HG03521 (cell line): Measurements from ENCODE around the gene PUS3.

Experiments
- ATAC-seq: cut with Tn5 transposase; IDR thresholded peaks from one replicate; pipeline ENCODE4 v1.9.1; 2021; ENCODE audit warnings: mild to moderate bottlenecking, moderate library complexity; ENCODE audit not compliant: unreplicated experiment

Gene PUS3, protein sequence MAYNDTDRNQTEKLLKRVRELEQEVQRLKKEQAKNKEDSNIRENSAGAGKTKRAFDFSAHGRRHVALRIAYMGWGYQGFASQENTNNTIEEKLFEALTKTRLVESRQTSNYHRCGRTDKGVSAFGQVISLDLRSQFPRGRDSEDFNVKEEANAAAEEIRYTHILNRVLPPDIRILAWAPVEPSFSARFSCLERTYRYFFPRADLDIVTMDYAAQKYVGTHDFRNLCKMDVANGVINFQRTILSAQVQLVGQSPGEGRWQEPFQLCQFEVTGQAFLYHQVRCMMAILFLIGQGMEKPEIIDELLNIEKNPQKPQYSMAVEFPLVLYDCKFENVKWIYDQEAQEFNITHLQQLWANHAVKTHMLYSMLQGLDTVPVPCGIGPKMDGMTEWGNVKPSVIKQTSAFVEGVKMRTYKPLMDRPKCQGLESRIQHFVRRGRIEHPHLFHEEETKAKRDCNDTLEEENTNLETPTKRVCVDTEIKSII

DNA sequence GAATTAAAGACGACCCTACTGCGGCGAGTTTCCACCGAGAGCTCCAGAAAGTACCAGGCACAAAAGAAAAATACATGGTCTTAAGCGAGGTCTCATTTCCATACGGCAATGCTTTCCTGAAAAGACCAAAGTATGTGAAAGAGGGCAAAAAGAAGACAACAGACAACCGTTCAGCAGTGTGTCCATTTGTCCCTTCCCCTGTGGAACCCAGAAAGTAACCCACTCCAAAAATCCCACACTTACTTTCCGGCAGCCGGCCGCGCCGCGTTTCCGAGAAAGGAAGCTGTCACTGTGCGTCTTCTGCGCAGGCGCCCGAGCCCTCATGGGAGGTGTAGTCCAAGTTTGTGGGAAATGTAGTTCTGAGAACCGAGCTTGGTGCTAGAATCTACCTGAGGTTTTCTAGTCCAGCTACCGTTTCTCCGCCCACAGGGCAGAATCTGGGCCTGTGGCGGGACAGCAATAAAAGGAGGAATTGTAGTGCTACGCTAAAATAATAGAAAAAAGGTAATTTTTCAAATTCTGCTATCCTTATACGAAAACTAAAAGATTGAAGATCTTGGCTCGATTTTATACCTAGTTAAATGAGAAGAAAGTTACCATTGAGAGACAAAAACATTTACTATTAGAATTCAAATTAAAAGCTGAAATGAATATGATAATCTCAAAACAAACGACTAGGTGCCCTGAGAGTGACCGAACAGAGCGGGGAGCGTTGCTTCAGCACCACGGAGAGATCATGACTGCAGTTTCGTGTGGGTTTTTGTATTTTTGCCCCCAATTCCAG lies at the start of gene PUS3:
Gene PUS3, minus strand, starts transcription at position 280 of the 784 bp plus-strand sequence. CDS start 6,922 bp downstream, outside the sequence.
- ATAC-seq: peak; percentile 88

DNA sequence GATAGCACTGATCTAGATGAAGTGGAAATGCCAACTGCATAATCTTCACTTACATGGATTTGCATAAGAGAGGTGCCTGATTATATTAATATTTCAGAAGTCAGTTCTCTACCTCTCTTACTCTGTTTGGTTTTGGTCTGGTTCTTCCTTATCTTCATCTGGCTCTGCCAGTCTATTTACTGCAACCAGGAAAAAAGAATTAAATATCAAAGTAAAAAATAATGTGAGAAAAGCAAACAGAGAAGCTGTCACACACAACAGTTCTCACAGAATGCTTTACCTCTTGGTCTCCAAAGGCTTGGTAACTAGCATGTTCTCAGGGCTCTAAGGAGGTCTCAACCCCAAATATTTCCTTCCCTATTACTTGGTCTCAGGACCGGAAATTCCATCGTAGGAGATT lies 49.6 kb upstream of the PUS3 start:
- ATAC-seq: no peak

DNA sequence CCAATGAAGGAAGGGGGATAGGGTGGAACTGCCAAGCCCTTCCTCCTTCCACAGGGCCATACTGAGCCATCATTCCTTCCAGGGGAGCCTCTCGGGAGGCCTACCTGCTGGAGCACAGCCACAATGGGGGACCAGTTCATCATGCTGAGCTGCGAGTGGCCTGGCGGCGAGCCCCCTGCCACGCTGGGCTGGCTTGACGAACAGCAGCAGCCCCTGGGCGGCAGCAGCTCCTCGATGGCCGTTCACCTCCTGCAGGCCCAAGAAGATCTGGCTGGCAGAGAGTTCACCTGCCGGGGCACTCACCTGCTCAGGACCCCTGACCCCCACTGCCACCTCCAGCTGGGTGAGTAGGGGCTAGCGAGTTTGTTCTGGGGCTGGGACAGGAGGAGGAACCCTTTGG lies 48.7 kb upstream of the PUS3 start:
- ATAC-seq: no peak

DNA sequence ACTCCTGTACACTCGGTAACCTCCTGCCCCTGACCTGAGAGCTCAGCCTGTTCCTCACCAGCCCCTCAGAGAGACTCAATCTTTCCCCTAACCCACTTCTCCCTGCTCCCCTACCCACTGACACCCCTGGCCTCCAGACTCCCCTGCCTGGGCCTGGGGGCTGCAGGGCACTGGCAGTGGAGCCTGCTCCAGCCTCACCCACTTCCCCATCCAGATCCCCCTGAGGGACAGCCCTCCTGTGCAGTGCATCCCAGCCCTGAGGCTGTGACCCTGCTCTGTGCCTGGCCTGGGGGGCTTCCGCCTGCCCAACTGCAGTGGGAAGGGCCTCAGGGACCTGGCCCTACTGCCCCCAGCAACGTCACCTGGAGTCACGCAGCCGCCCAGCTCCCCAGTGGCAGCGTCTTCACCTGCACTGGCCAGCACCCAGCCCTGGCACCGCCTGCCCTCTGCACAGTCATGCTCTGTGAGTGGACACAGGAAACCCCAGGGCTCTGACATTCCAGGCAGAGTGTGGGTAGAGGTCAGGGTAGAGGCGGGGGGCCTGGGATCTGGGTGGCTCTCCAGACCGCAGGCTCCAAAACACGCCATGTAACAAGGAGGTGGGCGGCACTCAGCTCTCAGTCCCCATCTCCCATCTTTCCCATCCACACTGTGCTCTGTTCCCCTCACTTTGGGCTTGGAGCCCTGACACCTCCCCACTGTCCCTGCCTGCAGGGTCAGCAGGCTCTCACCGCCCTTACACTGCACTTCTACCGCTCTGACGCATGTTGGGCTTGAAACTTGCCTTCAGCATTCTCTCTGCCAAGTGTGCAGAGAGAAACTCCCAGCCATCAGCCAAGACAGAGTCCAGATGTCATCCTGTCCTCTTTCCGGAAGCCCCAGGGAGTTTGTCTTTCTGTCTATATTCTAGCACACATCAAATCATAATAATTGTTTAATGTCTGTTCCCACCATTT lies 48.0 kb upstream of the PUS3 start:
- no peak for ATAC-seq

DNA sequence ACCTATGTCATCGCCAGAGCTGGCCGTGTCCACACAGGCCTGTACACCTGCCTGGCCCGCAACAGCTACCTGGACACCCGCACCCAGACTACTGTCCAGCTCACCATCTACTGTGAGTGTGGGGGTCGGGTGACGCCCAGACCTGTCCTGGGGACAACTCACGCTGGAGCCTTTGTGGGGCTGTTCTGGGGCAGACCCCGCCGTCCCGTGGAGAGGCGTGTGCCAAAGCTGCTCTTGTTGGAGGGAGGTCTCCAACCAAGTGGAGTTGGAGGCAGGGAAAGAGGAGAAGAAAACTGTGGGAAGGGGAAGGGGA lies 47.1 kb upstream of the PUS3 start:
- ATAC-seq: no peak

DNA sequence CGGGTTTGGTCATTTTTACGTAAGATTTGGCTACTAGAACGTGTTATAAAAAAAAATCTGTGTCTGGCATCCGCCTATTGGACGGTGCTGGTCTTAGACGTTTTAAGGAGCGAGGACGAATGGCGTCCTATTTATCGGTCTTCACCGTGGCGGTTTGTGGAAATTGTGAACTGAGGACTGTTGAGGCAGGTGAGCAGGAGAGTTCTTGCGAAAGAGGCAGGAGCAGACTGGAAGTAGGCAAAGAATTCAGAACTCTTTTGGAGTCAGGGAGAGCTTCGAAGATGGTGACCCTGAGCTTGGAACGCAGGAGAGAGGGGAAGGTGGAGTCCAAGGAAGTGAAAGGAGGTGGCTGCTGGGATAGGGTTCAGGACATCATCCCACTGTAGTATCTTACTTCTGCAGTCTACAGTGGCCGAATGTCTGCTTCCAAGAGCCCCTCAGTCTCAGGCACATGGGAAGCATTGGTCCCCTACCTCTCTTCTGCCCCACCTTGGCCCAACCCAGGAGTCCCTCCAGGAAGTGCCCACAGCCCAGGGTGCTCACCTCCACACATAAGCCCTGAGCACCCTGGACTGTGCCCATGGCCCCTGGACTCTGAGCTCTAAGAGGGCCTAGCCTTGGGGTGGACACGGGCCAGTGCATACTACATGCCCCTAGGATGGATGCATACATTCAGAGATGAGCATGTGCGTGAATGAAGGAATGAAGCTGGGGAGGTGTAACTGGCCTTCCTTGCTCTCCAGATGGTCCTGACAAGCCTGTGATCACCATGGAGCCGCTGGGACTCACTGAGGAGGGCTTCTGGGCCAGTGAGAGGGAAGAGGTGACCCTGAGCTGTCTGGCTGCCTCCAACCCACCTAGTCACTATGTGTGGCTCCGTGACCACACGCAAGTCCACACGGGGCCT lies 46.5 kb upstream of the PUS3 start:
- no peak for ATAC-seq

DNA sequence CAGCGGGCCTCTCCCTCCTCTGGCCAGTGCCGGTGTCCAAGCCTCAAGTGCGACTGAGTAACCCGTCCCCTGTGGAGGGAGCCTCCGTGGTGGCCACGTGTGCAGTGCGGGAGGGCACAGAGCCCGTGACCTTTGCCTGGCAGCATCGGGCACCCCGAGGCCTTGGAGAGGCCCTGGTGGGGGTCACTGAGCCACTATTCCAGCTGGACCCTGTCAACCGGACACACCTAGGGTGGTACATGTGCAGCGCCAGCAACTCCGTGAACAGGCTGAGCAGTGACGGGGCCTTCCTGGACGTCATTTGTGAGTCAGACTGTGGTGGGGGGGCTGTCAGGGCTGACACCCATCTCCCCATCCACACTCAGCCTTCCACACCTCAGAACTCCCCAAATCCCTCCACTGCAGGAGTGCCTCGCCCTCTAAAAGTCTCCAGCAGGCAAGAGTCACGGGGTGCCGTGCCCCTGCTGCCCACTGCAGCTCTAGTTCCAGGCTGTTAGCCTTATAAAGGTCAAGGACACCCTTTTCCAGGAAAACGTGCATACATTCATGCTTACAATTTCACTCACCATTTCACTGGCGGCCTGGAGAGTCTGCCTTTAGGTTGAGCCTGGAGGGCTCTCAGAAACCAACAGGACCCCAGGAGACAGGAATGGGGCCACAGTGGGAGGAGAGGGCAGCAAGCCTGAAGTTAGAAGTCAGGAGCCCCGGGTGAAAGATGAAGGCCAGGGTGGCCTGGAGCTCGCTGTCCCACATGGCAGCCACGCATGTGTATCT lies 45.5 kb upstream of the PUS3 start:
- no peak for ATAC-seq

DNA sequence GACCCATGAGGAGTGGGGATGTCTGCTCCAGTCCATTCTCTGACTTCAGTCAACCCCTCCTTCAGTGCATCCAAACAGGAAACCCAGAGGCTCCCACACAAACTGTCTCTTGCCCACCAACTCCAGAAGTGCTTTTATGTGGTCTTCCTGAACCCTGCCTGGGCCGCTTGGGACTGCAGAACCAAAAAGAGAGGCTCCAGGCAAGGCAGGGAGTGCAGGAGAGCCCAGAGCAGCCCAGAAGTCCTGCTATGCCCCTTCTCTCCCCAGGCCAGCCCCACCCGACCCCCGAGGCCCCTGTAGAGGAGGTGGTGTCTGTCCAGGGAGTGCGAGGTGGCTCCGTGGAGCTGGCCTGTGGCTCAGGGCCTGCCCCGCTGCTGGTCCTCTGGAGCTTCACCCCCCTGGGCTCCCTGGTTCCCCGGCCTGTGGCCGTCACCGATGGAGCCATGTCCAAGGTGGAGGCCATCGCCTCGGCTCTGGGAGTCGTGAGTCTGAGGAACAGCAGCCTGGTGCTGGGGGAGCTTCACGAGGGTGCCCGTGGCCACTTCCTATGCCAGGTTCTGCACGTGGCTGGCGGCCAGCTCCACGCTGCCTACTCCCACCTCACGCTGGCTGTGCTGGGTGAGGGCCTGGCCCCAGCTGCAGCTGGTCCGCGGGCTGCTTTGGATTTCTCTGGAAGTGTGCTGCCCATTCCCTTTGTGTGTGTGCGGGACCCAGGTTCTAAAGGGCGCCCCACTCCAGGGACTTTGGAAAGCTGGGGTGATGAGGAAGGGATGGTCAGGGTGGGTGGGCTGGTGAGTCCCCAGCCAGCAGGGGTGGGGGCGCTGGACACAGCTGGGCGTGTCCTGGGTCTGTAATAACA lies 44.6 kb upstream of the PUS3 start:
- ATAC-seq: no peak

DNA sequence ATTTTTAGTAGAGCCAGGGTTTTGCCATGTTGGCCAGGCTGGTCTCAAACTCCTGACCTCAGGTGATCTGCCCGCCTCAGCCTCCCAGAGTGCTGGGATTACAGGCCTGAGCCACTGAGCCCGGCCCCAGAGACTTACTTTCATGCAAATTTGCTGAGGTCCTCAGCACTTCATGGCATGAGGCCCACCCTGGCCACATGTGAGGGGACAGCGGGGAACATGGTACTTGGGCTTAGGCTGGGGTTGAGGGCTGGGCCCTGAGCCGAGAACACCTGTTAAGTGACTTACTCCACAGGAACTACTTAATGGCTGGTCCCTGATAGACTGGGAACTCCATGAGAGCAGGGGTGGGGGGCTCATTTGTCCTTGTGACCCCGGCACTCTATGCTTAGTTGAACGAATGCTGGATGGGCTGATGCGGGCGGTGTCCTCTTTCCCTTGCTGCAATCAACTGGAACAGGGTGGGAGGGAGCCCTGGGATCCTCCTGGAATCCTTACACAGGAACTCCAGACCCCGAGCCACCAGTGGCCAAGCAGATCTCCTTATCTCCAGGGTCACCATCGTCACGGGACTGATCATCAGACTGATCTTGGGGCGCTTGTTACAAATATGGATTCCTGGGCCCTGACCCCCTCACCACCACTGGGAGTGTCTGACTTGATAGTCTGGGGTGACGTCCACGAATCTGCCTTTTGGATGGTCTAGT lies 43.9 kb upstream of the PUS3 start:
- no peak for ATAC-seq

DNA sequence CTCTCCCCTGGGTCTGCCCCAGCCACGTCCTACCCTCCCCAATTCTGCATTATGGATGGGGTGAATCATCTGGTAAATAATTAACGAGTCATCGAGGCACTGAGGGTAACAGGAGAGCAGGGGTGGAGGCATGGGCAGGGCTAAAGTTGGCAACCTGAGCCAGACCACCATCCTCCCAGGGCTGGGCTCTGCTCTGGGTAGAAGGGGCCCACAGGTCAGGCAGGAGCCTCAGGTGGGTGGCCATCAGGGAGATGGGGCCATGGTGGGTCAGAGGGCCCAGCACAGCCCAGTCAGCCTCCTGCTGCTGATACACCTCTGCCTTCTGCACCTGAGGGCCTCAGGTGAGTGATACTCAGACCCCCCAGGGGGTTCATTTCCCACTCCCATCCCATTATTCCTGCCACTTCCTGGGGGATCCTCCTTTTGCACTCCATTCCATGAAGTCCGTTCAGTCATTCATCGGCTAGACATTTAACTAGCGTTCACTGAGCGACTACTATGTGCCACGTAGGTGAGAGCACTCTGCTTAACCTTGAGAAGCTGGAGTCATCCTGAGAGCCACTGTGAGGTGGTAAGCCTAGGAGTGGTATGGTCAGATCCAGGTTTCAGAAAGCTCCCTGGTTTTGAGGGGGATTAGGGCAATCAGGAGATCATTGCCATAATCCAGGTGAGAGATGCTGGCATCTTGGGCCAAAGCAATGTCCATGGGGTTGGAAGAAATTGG lies 43.0 kb upstream of the PUS3 start, which contains the start of gene VSIG10L2:
Gene VSIG10L2, plus strand, starts transcription at position 248 of the 724 bp plus-strand sequence. Its CDS starts 12 bp downstream, at position 260.
- ATAC-seq: no peak

DNA sequence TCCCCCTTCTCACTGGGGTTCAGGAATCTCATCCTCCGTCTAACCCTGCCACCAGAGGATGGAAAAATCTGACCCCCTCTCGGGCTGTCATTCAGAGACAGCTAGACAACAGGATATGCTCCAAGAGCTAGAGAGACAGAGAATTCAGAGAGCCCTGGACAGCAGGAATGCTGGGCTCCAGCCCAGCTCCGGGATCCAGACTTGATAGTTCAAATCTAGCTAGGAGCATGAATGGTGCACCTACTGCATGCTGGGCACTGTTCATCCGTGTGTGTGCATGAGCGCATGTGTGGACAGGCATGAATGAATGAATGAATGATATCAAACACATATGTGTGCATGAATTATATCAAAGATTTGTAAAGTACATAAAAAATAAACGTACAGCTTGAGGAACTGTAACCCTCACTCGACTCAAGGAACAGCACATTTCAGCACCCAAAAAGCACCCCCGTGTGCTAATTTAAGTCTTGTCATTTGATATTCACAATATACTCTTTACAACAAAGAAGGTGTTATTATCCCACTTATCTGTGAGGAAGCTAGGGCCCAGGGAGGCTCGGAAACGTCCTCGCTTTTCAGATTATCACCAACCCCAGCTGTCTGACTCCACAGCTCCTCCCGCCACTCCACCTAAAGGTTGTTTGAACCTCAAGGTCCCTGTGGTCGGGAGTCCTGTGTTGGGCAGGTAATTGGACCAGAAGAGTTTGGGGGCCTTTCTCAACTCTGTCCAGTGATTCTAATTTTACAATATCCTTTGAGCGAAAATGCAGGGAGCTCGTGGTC lies 42.2 kb upstream of the PUS3 start:
- no peak for ATAC-seq

DNA sequence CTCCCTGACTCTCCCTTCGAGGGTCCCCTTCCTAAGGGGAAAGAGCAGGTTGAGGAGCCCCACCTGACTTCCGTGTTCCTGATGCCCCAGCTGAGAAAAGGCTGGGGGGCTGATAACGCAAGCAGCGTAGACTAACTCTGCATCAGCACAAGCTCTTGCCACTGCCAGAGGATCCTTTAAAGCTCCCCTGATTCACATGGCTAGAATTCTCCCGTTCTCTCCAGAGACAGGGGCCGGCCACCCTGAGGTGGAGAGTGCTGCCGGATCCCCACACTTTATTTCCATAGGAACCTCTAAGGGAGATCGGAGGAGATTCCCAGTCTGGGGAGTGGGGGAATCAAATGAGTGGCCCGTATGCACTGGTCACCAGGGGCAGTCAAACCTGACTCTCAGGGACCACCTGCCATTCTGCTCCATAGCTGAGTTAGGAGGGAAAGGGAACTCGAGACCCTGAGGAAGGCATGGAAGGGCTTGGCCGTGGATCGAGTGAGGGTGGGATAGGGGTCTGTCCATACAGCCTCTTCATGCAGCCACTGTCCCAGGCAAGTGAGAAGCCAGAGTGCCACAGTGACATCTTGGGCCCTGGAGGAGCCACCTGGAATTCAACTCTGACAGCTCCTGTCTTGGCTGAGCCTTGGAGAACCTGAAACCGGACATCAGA lies 41.5 kb upstream of the PUS3 start:
- no peak for ATAC-seq

DNA sequence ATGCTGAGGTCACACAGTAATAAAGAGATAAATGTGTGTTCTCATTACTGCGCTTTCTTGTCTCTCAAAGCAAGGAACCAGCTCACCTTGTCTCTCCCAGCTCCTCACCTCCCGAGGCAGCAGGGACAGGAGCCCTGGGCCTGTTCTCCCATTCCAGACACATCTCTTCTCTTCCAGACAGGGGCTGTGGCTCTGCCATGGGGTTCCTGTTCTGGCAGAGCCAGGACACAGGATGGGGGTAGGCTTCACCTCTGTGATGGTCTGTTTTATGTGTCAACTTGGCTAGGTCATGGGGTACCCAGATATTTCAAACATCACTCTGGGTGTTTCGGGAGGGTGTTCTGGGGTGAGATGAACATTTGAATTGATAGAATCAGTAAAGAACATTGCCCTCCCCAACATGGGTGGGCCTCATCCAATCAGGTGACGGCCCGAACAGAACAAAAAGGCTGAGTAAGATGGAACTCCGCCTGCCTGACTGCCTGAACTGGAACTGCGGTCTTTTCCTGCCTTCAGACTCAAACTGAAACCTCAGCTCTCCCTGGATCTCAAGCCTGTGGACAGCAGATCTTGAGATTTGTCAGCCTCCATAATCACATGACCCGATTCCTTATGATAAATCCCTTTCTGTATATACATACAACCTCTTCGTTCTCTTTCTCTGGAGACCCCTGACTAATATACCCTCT lies 40.8 kb upstream of the PUS3 start:
- ATAC-seq: no peak

DNA sequence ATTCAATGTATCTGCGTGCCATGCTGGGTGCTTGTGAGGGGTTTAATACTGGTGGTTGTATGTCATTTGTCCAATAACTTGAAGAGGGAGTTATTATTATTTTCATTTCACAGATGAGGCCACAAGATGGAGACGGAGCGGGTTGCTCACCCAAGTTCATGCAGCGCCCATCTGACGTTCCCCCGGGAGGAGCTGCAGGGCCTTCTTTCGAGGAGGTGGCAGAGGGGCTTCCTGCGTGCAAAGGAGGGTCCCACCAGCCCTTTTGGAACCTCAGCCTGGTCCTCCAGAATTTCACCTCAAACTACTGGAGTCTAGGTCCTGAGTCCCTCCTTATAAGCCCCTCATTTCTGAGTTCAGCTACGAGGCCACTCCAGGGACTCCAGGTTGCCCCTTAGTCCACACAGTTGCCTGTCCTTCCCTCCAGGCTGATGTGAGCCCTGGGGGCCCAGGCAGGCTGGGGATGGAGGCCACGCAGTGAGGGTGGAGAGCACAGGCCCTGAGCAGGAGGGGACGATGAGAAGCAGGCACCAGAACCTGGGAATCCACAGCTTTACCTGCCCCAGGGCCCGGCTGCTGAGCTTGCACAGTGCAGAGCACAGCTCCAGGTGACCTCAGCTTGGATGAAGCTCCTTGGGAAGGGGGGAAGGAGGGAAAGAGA lies 39.9 kb upstream of the PUS3 start:
- ATAC-seq: no peak
